Psoas muscle (tissue), 8 donors: ENCODE measurements around the gene INPPL1. TPM values are rescaled to one million over a fixed set of nuclear protein-coding genes. Genes with fewer than 3 reads are reported as not detected.

Experiments
- ATAC-seq, 4 donors: fragments of 200-7000 bp; cut with Tn5 transposase; one replicate each; pipeline ENCODE4 v1.9.1; 2020; ENCODE audit warnings: moderate library complexity in 3 of 4, mild to moderate bottlenecking in 2 of 4
- DNase-seq, 2 donors: peaks; one replicate each; pipeline ENCODE4 v3.0.0-alpha.2; 2020
- H3K27ac ChIP-seq: fragments of 200-600 bp; one replicate; pipeline ENCODE4 v1.8.0; 2022
- H3K27me3 ChIP-seq, 3 donors: fragments of 200-600 bp in 1 of 3; one replicate each; pipeline versions ENCODE4 v1.6.1 to v1.8.0; 2013 to 2022; ENCODE audit warnings: low read length in 2 of 3, mild to moderate bottlenecking in 2 of 3, moderate library complexity in 1 of 3; ENCODE audit not compliant: insufficient read depth in 3 of 3
- H3K36me3 ChIP-seq, 2 donors: fragments of 200-600 bp in 1 of 2; one replicate each; pipeline versions ENCODE4 v1.6.1 to v1.8.0; 2013 to 2022; ENCODE audit warnings: low read depth in 1 of 2, mild to moderate bottlenecking in 1 of 2, moderate library complexity in 1 of 2; ENCODE audit not compliant: insufficient read depth in 1 of 2
- H3K4me1 ChIP-seq: fragments of 200-600 bp; one replicate; pipeline ENCODE4 v1.8.0; 2022
- H3K4me3 ChIP-seq: fragments of 200-600 bp; one replicate; pipeline ENCODE4 v1.8.0; 2022; ENCODE audit warnings: mild to moderate bottlenecking
- H3K9me3 ChIP-seq: fragments of 200-600 bp; one replicate; pipeline ENCODE4 v1.8.0; 2022
- CTCF ChIP-seq: fragments of 200-600 bp; IDR thresholded peaks from one replicate; pipeline ENCODE4 v1.8.0; 2022; ENCODE audit warnings: antibody characterized with exemption
- WGBS, 3 donors: extraction: QIAGEN DNeasy Blood & Tissue Kit; methylation state at CpG; one replicate each; pipeline versions ENCODE4 v1.1.6 to v1.1.7; 2013; 5-methylcytosine and 5-hydroxymethylcytosine counted together
- intact Hi-C, 2 donors: fragments of 100-400 bp; cut with DNase I; formaldehyde crosslinking; loops; one replicate each; pipeline versions ENCODE4 v1.11.0 to v1.14.2; 2022
- polyA plus RNA-seq, 3 donors: library from polyadenylated mRNA; stranded (reverse); fragments of 200-250 nt; gene quantifications; one replicate each; pipeline ENCODE4 v1.2.3, GENCODE V29; 2013
- total RNA-seq, 4 donors: library from RNA; stranded (reverse); fragmentation: NEBNext Ultra II Directional in 2 of 4; extraction: Animal tissue kit (Norgen Biotek cat#: 25700) in 2 of 4; gene quantifications; one replicate each; pipeline versions ENCODE4 v1.2.1 to v1.2.4, GENCODE V29; 2021 to 2023
- donor health status: healthy with polysubstance abuse.
- donor health status: DM: no; HTN: no; CAD: no; lungs with moderate emphysema.
- donor health status: Bipolar disorder and iron deficiency.
- donor health status: healthy.
- donor health status: DM: yes; HTN: yes; CAD: no.
- donor health status: DM: no; HTN: no; CAD: no.
- donor health status: DM: no; HTN: no; CAD: no.
- donor health status: DM: yes; HTN: yes; CAD: no.

INPPL1 gene
- total and polyA plus RNA-seq, 7 donors: 35.2 to 125 (median 90.7) TPM

DNA sequence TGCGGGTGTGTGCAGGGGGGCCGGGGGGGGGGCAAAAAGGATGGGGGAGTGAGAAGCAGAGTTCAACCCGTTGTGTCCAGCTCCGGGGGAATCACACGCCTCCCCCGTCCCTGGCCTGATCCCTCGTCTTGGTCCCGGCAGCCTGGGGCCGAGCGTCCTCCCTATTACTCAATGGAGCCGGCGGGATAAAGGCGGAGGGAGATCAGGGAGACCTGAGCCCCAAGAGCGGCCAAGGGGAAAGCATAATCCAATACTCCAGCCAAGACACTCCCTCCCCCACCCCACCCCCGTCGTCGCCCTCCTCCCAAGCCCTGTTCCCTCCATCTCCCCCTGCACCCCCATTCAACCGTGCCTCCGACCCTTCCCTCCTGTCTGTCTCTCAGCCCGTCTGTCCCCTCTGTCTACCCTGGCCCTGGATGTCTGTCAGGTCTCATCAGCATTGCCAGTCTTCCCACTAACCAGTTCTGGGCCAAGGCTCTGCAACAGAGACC is 16.8 kb downstream of the INPPL1 start:
- H3K36me3 ChIP-seq: peaks cover 0 to 22% of the 10 kb centered on the region in 2 donors
- ATAC-seq (no peak), DNase-seq (no peak)
- intact Hi-C loops: no loop called here
- WGBS, 3 donors: 27 to 49% (median 47%) methylated on average over 10 to 20 of the region's 20 CpGs
- no peak overlapping the region for H3K27ac ChIP-seq
- no peak for TF ChIP-seq CTCF
- peaks cover 7% of the 10 kb centered on the region for H3K4me1 ChIP-seq
- no peak overlapping the region for H3K4me3 ChIP-seq
- H3K9me3 ChIP-seq: no peaks in the 10 kb centered on the region
- peaks cover 0 to 49% (median 16%) of the 10 kb centered on the region in 3 donors for H3K27me3 ChIP-seq

DNA sequence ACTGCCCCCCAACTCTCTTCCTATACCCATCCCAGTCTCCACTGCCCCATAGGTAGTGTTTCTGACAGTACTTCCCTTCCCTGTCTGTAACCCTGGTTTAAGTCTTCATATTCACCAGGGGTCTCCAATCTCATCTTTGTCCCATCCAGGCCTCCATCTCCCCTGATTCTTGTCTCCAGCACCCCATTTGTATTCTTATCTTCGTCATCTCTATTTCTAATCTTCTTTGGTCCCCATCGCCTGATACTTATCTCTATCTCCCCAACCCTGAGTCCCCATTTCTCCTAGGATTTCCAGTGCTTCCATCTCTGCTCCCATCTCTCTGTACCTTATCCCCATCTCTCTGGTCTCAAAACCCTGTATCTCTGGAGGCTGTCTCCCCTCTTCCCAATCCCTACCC is 17.6 kb downstream of the INPPL1 start:
- WGBS, 3 donors: 98 to 100% (median 98%) methylated on average over 2 of the region's 2 CpGs
- no peak overlapping the region for H3K27ac ChIP-seq
- no peak for TF ChIP-seq CTCF
- no peak overlapping the region for H3K4me3 ChIP-seq
- peaks cover 2 to 57% (median 19%) of the 10 kb centered on the region in 3 donors for H3K27me3 ChIP-seq
- H3K36me3 ChIP-seq: peaks cover 0 to 14% of the 10 kb centered on the region in 2 donors
- no peak for ATAC-seq
- intact Hi-C loops: no loop called here
- no peaks in the 10 kb centered on the region for H3K9me3 ChIP-seq
- H3K4me1 ChIP-seq: no peaks in the 10 kb centered on the region
- no peak for DNase-seq

- 25 to 39% (median 33%) methylated on average over 42 to 58 of the region's 58 CpGs for WGBS, 3 donors
- H3K27me3 ChIP-seq: peaks cover 2 to 65% (median 22%) of the 10 kb centered on the region in 3 donors
- no peak overlapping the region for H3K27ac ChIP-seq
- H3K4me3 ChIP-seq: no peak overlapping the region
- H3K9me3 ChIP-seq: no peaks in the 10 kb centered on the region
- H3K4me1 ChIP-seq: no peaks in the 10 kb centered on the region
- peaks cover 0 to 1% of the 10 kb centered on the region in 2 donors for H3K36me3 ChIP-seq
- intact Hi-C loops: no loop called here
- DNase-seq (no peak), ATAC-seq (no peak)
- TF ChIP-seq CTCF: no peak
Measured at GRCh38 chr11:72243173-72244059, 18.8 kb downstream of the INPPL1 start.

DNA sequence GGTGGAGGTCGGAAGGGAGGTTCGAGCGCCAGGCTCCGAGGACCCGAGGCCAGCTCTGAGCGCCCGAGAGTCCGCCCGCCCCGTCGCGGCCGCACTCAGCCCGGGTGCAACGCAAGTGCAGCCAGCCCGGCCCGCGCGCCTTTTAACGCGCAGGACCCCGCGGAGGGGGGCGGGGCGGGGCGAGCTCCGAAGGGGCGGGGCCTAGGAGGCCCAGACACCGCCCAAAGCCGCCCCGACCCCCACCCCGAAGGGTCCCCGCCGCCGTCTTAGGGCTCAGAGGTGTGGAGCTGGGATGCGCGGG is 19.4 kb downstream of the INPPL1 start, which contains the start of gene PHOX2A:
Gene PHOX2A (minus strand): TSS at position 117 of the 301 bp plus-strand sequence. CDS start 172 bp downstream, outside the sequence.
- ATAC-seq (no peak), DNase-seq (no peak)
- H3K4me3 ChIP-seq: peak within 1 kb of the TSS; percentile 38
- peaks cover 2 to 65% (median 22%) of the 10 kb centered on the region in 3 donors for H3K27me3 ChIP-seq
- H3K9me3 ChIP-seq: no peaks in the 10 kb centered on the region
- intact Hi-C loops: no loop called here
- no peak for TF ChIP-seq CTCF
- H3K27ac ChIP-seq: no peak within 1 kb of the TSS
- WGBS, 3 donors: 0 to 2% (median 1%) methylated on average over 11 to 37 of the region's 37 CpGs
- no peaks in the 10 kb centered on the region for H3K36me3 ChIP-seq
- no peaks in the 10 kb centered on the region for H3K4me1 ChIP-seq
